Erythroblast (primary cell): Measurements from ENCODE around the gene POP7.

Experiments
- GATA1 ChIP-seq: IDR thresholded peaks from 2 replicates; pipeline ENCODE4 v1.6.1; 2011; ENCODE audit warnings: low read depth, mild to moderate bottlenecking, control low read depth, low read length, moderate library complexity
- POLR2A ChIP-seq: IDR thresholded peaks from 2 replicates; pipeline ENCODE4 v1.6.1; 2011; ENCODE audit warnings: mild to moderate bottlenecking, low read length

DNA sequence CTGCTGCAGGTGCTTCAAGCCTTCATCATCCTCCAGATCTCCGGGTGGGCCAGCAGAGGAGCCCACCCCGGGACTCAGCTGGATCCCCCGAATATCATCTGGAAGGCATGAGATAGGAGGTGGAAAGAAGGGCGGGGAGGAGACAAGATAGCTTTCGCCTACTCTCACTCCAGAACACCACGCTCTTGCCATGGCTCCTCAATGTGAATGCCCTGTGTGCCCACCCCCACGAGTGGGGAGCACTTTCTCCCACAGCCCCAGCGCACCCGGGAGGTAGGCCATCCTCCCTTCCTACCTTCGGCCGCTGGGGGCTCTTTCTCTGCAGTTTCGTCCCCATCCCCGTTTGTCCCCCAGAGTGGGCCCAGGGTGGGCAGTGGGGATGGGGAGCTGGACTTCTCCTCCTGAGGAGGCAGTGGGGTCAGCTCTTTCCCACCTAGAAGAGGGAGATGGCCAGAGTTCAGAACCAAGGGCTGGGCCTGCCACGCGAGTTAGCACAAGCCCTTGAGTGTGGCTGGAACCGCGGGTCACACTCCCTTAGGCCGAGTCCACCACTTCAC is 20.8 kb upstream of the POP7 start:
- TF ChIP-seq POLR2A (no peak), GATA1 (no peak)
